ENCODE measurements around the gene IGFBP4.

IGFBP4 gene

DNA sequence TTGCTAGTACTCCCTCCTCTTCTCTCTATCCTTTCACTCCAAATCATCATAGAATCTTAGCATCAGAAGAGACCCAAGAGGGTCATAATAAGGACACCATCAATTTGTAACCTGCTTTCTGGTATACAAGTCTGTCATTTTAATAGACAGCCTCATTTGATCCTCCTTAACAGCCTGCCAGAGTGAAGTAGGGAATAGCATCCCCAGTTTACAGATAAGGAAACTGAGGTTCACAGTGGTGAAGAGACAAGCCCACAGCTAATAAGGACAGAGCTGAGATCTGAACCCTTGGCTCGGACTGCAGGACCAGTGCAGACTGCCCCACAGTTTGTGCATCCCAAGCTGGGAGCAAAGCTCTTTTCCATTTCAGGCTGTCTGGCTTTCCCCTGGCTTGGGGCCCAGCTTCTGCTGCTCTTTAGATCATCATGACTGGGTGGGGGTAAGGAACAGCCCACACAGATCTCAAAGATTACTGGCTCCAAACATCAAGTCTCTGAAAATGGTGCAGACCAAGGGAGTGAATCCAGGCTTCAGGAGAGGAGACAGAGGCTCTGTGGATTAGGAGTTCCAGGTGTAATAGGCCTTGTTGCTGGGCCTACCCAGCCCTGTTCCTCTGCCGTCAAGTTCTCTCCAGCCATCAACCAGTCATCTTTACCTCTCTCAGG, 10.3 kb upstream of the IGFBP4 start:
- DNase-seq (ENCODE audit: low read depth), result no peak

DNA sequence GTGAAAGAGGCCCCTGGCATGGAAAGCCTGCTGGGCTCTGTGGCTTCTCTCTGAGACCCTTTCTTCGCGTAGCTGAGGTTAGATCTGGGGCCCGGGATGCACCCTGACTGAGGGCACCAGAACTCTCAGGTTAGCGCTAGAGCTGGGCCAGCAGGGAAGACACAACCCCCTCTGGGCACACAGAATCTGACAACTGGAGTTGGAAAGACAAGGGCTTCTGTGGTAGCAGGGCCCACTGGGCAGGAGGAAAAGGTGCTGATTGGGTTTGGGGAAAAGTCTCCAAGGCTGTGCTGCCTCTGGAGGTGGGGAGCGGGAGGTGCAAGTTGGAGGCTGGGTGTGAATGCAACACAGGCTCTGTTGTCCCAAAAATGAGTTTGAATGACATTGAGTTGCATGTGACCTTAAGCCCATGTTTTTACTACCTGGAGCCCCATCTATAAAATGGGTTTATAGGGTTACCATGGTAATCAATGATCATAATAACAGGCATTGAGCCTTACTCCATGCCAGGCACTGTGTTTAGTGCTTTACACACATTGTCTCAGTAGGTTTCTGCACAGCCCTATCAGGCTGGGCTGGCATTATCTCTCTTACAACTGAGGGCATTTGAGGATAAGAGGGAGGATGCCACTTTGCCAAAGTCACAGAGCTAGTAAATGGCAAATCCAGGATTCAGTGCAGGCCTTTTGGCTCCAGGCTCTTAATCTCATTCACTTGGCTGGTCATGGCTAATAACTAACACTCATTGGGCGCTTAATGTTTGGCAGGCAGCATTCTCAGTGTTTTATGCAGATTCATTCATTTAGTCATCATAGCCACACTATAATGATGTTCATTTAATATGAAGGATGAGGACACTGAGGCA, 9.5 kb upstream of the IGFBP4 start:
- no peak for DNase-seq (ENCODE audit: low read depth)

DNA sequence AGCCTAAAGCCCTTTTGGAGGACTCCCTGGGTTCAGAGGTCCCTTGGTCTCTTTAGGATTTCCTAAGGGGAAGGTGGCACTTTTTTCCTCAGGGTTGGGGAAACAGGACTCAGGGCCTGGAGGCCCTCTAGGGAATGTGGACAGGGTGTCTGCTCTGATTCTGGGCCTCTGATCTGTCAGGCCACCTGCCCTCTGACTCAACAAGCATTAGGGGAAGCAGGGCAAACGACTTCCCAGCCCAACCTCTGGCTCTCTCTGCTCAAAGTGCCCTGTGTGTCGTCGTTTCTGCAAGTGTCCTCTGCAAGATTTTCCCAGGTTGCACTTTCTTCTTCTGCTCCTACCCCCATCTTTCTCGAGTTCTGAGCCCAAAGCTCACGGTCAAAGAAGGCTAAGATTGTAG, 6.6 kb upstream of the IGFBP4 start:
- no peak for DNase-seq (ENCODE audit: low read depth)

DNA sequence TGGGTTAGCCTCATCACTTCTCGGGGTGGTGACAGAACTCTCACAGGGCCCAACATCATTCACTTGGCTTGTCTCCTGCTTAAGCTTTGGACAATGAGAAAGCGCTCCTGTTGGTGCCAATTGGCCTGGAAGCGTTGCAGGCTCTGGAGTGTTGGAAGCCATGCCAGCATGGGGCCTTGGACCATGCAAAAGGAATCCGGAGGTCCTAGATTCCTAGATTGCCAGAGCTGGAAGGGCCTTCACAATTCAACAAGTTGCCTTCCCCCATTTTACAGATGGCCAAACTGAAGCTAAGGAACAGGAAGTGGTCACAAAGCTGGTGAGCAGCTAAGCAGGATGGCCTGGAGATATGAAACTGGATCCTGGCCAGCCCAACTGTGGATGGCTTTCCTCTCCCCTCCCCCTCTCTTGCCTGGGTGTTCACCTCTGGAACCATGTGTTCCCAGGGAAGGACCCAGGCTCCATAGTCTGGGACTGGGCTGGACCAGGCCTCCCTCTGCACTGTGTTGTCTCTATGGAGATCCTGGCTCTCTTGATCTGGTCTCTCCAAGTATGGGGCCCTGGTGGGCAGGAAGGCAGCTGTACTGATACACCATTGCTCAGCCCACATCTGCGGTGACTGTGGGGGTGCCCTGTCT, 6.0 kb upstream of the IGFBP4 start:
- no peak for DNase-seq (ENCODE audit: low read depth)

DNA sequence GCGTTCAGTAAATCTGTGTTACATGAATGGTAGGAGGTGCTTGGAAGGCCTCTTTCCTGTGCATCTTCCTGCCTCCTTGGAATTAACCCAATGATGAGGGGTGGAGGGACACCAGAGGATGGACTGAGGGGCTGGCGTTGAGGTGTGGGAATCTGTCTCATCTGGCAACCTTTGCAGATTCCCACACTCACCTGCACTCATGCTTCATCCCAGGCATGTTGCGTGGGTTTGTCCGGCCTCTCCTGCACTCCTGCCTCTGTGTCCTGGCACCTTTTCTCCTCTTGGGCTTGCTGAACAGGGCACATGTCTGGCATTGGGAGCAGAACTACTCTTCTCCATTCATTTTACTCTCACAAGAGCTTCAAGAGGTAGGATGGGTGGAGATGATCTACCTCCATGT, 3.1 kb upstream of the IGFBP4 start:
- no peak for DNase-seq (ENCODE audit: low read depth)

DNA sequence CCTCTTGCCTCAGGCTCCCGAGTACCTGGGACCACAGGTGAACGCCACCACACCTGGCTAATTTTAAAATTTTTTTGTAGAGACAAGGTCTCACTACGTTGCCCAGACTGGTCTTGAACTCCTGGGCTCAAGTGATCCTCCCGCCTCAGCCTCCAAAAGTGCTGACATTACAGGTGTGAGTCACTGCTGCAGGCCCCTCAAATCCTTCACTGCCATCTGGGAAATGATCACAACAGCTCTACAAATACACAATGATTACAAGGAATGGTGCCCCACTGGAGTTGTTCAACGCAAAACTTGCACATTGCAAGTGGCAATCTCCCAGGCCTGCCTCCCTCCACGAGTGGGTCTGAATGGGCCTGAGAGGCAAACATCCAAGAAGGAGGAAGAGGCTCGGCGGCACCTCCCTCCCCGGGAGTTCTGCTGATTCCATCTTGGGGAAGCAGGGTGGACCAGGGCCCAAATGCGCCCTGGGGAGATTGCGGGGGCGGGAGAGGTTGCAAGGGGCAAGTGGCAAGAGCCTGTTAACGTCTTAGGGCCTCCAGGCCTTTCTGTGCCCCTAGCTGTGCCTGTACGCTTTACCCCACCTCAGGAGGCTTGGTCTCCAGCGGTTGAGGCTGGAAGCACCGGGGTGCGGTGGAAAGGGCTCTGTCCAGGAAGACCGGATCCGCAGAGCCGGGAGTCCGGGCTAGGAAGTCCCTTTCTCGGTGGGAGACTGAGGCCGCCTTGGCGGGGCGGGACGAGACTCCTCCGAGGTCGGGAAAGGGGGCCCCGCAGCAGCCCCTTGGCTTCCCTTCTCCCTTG, 656 bp upstream of the IGFBP4 start:
- no peak for DNase-seq (ENCODE audit: low read depth)

DNA sequence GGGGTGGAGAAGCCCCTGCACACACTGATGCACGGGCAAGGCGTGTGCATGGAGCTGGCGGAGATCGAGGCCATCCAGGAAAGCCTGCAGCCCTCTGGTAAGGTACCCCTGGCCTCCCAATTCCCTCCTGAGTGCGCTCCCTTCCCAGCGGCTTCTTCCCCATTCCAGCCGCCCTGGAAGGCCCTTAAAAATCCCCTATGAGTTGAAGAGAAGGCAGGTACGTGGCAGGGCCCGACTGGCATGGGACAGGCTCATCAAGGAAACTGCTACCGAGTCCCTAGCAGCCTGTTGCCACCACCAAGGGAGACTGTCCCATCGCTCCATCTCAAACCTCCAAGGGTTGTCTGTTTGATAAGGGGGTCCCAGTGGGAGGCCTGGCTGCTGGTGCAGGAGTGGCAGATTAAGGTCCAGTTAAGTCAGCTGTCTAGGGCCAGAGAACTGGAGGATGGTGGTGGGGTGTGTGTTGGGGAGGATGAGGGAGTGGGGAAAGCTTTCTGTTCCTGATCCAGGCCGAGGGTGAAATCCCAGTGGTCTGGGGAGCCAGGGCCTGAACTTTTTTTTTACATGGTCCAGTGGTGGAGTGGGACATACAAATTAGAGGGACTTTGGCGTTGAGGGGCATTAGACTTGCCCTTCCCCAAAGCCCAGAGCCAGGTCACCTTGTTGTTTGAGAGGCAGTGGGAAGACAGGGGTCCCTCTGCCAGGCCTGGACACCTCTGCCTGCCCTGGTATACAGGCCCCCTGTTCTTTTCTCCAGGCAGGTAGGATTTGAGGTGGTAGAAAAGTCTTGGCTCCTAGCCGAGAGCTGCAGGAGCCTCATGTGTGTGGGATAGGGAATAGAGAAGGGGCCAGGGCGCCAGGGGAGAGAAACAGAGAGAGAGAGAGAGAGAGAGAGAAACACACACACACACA, 994 bp downstream of the IGFBP4 start:
- no peak for DNase-seq (ENCODE audit: low read depth)

DNA sequence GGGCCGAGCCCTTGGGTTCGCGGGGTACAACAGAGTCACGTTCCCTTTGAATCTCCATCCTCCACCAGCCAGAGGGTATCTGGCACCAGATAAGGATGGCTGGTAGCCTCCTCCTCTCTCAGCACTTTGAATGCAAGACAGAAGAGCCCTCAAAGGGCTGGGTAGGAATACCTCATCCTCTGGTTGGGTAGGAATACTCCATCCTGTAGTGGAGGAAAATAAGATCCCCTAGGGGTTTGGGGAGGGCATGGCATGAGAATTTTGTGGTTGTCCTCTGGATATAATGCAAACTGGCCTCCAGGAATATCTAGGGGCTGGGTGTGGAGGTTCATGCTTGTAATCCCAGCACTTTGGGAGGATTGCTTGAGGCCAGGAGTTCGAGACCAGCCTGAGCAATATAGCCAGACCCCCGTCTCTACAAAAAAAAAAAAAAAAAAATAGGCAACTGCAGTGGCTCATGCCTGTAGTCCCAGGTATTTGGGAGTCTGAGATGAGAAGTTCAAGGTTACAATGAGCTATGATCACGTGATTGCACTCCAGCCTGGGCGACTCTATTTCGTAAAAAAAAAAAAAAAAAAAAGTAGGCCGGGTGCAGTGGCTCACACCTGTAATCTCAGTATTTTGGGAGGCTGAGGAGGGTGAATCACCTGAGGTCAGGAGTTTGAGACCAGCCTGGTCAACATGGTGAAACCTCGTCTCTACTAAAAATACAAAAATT, 2.7 kb downstream of the IGFBP4 start:
- no peak for DNase-seq (ENCODE audit: low read depth)

DNA sequence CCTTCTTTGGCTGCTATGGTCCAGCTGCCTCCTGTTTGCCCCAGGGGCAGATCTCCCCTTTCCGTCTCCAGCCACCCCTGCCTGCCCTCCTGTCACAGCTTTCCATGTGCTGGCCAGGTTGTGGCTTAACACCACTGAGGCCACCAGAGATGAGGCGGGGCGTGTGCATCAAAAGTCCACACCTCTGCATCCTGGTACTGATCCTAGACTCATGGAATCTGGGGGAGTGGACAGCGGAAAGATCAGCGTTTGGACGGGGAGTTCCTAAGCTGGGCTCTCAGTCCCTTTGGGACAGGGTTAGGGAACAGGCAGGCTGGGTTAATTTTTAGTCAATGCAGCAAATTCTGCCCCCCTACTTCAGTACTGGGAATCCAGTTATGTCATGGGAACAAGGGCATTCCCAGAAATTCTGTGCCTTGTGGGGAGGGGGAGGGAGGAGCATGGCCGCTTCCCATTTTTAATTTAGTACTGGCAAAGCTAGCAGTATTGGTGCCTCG, 3.9 kb downstream of the IGFBP4 start:
- no peak for DNase-seq (ENCODE audit: low read depth)

DNA sequence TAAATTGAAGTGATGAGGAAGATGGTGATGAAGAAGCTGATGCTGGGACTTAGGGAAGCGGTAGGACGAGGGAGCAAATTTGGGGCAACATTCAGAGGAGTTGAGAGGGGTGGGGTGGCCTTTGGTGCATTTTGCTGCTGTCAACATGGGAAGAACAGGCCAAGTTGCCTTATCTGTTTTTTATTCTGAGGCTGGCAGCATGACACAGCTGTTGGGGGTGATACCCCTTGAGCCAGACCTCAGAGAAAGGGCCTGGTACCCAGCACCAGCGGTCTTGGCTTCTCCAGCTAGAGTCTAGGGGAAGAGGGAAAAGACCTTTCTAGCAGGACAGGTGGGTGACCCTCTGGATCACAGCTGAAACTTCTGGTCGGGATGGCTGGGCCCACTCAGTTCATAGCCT, 4.6 kb downstream of the IGFBP4 start:
- no peak for DNase-seq (ENCODE audit: low read depth)

DNA sequence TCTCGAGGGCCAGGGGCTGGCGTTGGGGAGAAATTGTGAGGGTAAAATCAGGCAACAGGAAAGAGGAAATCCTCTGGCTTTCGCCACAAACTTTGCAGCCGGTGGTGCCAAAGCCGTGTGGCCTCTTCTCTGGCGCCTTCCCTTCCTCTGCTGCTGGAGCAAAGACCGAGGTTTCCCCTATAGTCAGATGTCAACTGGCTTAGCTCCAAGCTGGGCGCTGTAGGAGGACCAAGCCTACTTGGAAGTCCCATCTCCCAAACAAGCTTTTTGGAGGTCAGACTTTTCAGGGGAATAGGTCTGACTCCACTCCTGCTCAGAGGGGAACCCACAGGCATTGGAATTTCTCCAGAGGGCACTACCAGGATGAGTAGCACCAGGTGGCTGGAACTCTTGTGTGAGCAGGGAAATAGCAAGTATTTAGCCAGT, 5.0 kb downstream of the IGFBP4 start:
- DNase-seq (ENCODE audit: low read depth), result no peak

DNA sequence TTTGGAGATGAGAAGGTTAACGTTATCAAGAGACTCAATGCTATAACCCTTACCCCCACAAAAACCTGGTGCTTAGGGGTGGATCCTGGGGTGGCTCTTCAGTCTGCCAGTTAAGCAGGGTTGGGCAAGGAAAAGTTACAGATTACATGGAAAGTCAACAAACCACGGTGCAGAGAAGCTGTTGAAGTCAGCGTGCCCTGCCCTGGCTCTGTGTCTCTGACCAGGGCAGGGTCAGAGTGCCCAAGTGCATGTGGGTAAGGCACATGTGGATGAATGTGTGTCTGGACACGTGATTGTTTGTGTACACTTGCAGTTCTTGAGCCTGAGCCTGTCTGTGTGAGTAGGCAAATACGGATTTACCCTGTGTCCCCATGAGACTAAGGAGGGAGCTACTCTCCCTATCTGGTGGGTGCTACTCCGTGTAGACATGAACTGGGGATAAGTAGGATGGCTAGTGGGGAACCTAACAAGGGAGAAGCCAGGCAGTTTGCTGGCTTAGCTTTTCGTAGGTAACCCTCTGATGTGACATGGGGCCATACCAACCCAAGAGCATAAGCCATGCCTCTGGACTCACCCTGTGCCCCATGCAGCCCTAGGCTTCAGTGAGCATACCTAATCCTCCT, 5.5 kb downstream of the IGFBP4 start:
- DNase-seq (ENCODE audit: low read depth), result no peak

DNA sequence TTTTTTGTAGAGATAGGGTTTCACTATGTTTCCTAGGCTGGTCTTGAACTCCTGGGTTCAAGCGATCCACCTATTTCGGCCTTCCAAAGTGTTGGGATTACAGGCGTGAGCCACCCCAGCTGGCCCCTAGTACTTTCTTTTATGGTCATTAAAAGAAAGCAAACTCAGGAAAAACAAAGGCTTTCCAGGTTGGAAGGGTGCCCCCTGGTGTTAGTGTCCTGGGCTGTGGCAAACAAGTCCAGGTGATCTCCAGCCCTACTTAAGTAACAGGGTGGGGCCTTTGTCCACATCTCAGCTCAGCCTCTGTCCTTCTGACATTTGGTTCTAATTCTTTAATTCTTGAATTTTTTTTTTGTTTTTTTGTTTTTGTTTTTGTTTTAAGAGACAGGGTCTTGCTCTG, 6.9 kb downstream of the IGFBP4 start:
- no peak for DNase-seq (ENCODE audit: low read depth)

DNA sequence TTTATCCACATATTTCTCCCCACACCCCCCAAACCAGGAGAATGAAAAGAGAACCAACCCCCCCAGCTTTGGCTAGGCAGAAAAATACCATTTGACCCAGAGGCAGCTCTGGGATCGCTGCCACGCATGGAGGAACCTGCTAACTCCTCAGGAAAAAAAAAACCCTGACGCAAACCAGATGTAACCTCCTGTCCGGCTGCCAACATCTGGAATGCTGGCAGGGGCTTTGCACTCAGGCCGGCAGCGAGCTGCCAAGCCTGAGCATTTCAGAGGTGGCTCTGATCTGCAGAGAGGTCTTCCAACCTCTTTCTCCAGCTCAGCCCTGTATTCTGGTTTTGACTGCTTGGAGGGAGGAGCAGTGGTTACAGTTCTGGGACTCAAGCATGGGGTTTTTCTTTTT, 8.2 kb downstream of the IGFBP4 start:
- no peak for DNase-seq (ENCODE audit: low read depth)

DNA sequence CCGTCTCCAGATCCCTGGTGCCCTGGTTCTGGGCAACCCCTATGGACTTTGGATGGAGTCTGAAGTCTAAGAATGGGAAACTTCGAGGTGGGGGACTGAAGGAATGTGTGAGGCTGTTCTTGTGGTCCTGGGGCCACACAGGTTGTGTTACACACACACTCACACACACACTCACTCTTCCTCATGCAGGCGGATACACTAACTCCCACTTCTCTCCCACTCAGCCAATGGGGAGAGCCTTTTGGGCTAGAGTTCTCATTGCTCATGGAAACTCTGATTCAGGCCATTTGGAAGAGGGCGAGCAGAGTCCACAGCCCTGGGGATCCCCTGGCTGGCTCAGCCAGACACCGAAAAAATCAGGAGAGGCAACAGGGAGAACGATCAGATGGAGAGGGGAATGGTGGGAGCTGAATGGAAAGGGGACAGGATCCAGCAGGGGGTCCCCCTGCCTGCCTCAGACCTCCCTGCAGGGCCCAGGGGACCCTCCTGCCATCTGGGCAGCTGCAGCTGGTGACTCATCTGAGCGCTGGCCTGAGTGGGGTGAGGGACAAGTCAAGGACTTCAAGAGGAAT, 9.1 kb downstream of the IGFBP4 start:
- no peak for DNase-seq (ENCODE audit: low read depth)

DNA sequence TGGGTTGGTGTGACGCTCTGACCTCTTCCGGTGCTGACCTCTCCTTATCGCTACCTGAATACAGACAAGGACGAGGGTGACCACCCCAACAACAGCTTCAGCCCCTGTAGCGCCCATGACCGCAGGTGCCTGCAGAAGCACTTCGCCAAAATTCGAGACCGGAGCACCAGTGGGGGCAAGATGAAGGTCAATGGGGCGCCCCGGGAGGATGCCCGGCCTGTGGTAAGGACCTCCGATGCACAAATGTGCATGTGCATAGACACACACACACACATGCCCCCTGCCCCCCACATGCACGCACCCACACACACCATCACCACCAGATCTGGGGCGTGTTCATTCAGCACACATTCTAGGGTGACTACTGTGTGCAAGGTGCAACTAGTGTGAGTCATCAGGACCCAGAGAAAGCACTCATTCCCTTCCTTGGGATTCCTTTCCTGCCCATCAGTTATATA, 9.7 kb downstream of the IGFBP4 start:
- no peak for DNase-seq (ENCODE audit: low read depth)

DNA sequence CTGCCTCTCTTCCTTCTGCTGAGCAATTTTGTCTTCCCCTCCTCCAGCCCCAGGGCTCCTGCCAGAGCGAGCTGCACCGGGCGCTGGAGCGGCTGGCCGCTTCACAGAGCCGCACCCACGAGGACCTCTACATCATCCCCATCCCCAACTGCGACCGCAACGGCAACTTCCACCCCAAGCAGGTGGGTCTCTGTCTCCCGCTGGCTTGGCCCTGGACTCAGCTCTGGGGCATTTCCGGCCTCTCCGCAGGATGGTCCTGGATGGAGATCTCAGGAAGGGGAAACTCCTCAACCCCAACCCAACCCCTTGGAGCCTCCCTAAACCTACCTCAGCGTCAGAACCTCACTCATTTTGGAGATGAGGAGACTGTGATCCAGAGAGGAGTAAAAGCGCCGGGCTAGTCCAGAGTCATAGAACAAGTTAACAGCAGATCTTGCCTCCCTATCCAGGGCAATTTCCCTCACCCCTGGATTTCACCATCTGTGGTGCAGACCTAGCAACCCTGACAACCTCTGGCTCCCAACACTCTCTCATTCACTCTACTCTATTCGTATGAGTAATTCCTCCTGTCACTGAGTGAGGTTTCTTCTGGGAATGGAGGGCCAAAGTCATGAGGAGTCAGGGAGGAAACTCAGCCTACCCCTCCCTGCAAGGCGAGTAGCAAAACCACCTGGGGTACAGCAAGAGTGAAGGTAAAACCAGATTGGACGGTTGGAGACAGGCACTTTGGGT, 10.8 kb downstream of the IGFBP4 start:
- no peak for DNase-seq (ENCODE audit: low read depth)

DNA sequence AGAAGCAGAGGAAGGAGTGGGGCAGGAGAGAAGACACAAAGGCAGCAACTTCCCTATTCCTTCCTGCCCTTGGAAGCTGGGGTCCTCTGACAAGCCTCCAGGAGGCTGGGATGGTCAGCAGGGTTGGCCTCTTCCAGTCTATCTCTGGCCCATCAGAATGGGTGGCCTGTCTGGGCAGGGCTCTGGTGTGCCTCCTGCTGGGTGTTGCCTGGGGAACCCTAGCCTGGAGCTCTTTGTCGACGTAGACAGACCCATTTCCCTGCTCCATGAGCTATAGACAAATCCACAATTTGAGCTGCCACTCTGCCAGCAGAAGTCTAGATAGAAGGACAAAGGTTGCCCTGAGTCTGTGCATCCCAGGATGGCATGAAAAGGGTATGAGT, 11.4 kb downstream of the IGFBP4 start:
- DNase-seq (ENCODE audit: low read depth), result no peak
